ENCODE results near the gene TMEM147. TPM values are rescaled to one million over a fixed set of nuclear protein-coding genes. Genes with fewer than 3 reads are reported as not detected.

Gene TMEM147
- total and polyA plus RNA-seq, 2 of the 13 experiments (the other 11 are each of a cell fraction or from before 2014, with no cell fraction given) = 141 to 176 TPM

DNA sequence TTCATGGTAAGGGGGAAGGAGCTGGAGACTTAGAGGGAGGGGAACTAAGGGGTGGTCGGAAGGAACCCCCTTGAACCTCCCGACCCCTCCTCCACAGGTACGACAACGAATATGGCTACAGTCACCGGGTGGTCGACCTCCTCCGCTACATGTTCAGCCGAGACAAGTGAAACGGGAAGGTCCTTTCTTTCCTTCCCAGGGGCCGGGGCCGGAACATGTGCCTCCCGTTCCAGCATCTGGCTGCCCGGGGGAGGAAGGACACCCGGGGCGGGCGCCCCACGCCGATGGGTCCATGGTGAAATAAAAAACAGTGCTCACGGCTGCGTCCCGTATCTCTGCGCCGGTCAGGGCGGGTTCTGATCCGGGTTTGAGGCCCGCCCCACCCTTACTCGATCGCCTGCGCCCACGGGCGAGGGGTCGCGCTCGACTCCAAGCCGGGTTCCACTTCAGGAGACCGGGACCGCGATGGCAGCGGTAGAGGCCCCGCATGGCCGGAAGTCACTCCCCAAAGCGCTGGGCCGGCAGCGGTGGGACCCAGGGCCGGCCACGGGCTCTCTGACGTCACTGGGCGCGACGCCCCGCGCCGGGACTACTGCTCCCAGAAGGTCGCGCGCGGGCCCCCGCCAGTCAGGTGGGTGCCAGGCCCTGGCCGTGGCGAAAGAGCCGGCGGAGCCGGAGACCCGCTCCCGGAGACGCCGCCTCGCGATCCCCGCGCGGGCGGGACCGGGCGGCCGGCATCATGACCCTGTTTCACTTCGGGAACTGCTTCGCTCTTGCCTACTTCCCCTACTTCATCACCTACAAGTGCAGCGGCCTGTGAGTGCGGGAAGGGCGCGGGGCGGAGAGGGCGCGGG is at the start of gene TMEM147 (continued):
- TF ChIP-seq ZNF615 (CRISPR knock-in tag; IDR thresholded peaks at IDR 0.05; ENCODE audit: borderline replicate concordance) = no peak
- 0 out of 2 replicates have a peak, but pooled peaks have one; percentile 14 for TF ChIP-seq RAD21 (CRISPR knock-in tag; IDR thresholded peaks at IDR 0.05)
- TF ChIP-seq, protein P1, sequence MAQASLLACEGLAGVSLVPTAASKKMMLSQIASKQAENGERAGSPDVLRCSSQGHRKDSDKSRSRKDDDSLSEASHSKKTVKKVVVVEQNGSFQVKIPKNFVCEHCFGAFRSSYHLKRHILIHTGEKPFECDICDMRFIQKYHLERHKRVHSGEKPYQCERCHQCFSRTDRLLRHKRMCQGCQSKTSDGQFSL (CRISPR knock-in tag; IDR thresholded peaks at IDR 0.05) = 0 out of 2 replicates have a peak, but pooled peaks have one; percentile 57
- no peak for TF ChIP-seq TCF7L2 (IDR thresholded peaks at IDR 0.05; ENCODE audit: low read depth, low read length)
- no peak for TF ChIP-seq ZNF775 (CRISPR knock-in tag; IDR thresholded peaks at IDR 0.05; ENCODE audit: borderline replicate concordance)
- no peak for TF ChIP-seq ZNF646 (CRISPR knock-in tag; IDR thresholded peaks at IDR 0.05)
- TF ChIP-seq ZBTB25 (CRISPR knock-in tag; IDR thresholded peaks at IDR 0.05) = peak; percentile 20; the same call in 1 of the 2 replicates
- TF ChIP-seq SIX1 (CRISPR knock-in tag; IDR thresholded peaks at IDR 0.05; ENCODE audit: borderline replicate concordance) = no peak
- TF ChIP-seq ZKSCAN1 (IDR thresholded peaks at IDR 0.05; ENCODE audit: low read length) = no peak
- TF ChIP-seq SMAD9 (CRISPR knock-in tag; IDR thresholded peaks at IDR 0.05) = no peak
- TF ChIP-seq CC2D1A (CRISPR knock-in tag; IDR thresholded peaks at IDR 0.05) = peak; percentile 31; the same call in 1 of the 2 replicates
- TF ChIP-seq ZNF10 (CRISPR knock-in tag; IDR thresholded peaks at IDR 0.05; ENCODE audit: borderline replicate concordance, low read depth) = no peak
- peak; percentile 49; the same call in 1 of the 2 replicates for TF ChIP-seq BRD4 (CRISPR knock-in tag; IDR thresholded peaks at IDR 0.05)
- TF ChIP-seq, protein P2, sequence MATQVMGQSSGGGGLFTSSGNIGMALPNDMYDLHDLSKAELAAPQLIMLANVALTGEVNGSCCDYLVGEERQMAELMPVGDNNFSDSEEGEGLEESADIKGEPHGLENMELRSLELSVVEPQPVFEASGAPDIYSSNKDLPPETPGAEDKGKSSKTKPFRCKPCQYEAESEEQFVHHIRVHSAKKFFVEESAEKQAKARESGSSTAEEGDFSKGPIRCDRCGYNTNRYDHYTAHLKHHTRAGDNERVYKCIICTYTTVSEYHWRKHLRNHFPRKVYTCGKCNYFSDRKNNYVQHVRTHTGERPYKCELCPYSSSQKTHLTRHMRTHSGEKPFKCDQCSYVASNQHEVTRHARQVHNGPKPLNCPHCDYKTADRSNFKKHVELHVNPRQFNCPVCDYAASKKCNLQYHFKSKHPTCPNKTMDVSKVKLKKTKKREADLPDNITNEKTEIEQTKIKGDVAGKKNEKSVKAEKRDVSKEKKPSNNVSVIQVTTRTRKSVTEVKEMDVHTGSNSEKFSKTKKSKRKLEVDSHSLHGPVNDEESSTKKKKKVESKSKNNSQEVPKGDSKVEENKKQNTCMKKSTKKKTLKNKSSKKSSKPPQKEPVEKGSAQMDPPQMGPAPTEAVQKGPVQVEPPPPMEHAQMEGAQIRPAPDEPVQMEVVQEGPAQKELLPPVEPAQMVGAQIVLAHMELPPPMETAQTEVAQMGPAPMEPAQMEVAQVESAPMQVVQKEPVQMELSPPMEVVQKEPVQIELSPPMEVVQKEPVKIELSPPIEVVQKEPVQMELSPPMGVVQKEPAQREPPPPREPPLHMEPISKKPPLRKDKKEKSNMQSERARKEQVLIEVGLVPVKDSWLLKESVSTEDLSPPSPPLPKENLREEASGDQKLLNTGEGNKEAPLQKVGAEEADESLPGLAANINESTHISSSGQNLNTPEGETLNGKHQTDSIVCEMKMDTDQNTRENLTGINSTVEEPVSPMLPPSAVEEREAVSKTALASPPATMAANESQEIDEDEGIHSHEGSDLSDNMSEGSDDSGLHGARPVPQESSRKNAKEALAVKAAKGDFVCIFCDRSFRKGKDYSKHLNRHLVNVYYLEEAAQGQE (IDR thresholded peaks at IDR 0.05; ENCODE audit: borderline replicate concordance in 1 of 2, low read depth in 1 of 2, low read length in 2 of 2) = peak in 1 of 2 experiments; percentile 43; a peak in 1 of 4 replicates
- TF ChIP-seq, protein P3, sequence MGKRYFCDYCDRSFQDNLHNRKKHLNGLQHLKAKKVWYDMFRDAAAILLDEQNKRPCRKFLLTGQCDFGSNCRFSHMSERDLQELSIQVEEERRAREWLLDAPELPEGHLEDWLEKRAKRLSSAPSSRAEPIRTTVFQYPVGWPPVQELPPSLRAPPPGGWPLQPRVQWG (CRISPR knock-in tag; IDR thresholded peaks at IDR 0.05; ENCODE audit: borderline replicate concordance, low read depth) = no peak

All from HepG2 (cell line).